NCI-H748 treated with DMSO at 0.1 percent for 48 hours (cell line): ENCODE measurements around the gene ARMC7.
A peak's percentile ranks its signal among the peaks of the same experiment; 100 is the strongest.
"Not testable (repeated sequence)": the region's sequence is repeated elsewhere in the genome, so short reads cannot be mapped to it uniquely, and the experiment has no call there.

ENCODE experiments used
- DNase-seq: peaks from one replicate; lab custom pipeline; 2025; lab: John Stamatoyannopoulos, UW

ARMC7 gene

GRCh38 chr17:75154195-75155106, 44.7 kb downstream of the ARMC7 start, which contains the start of gene JPT1:
JPT1 (minus strand) TSS chr17:75154512; CDS start chr17:75154397, 115 bp downstream.
- peak; percentile 88 for DNase-seq

GRCh38 chr17:75155191-75155601, 45.4 kb downstream of the ARMC7 start:
- DNase-seq = no peak

DNA sequence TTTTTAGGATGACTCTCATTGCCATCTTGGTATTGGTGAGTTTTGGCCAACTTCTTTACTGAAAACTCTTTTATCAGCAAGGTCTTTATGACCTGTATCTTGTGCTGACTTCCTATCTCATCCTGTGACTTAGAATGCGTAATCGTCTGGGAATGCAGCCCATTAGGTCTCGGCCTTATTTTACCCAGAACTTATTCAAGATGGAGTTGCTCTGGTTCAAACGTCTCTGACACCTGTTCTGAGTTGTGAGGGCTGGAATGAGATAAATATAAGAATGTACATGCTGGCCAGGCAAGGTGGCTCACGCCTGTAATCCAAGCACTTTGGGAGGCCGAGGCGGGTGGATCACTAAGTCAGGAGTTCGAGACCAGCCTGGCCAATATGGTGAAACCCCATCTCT, 48.7 kb downstream of the ARMC7 start:
- DNase-seq = not testable (repeated sequence)

- DNase-seq = no peak
Measured at GRCh38 chr17:75159196-75160031, 49.6 kb downstream of the ARMC7 start.

GRCh38 chr17:75160211-75160610, 50.4 kb downstream of the ARMC7 start:
- DNase-seq = no peak

- DNase-seq = no peak
Measured at GRCh38 chr17:75163074-75163473, 53.3 kb downstream of the ARMC7 start.

- DNase-seq = not testable (repeated sequence)
Measured at GRCh38 chr17:75164606-75165005, 54.8 kb downstream of the ARMC7 start.

DNA sequence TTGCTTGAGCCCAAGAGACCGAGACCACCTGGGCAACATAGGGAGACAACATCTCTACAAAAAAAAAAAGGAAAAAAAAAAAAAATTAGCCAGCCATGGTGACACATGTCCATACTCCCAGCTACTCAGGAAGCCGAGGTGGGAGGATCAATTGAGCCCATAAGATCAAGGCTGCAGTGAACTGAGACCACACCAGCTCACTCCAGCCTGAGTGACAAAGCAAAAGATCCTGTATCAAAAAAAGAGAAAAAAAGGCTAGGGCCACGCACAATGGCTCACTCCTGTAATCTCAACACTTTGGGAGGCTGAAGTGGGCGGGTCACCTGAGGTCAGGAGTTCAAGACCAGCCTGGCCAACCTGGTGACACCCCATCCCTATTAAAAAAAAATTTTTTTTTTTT, 59.2 kb downstream of the ARMC7 start:
- DNase-seq = no peak

GRCh38 chr17:75173526-75173925, 63.8 kb downstream of the ARMC7 start:
- no peak for DNase-seq

GRCh38 chr17:75174996-75175395, 65.2 kb downstream of the ARMC7 start:
- DNase-seq = no peak

- DNase-seq = no peak
Measured at GRCh38 chr17:75176625-75177024, 66.9 kb downstream of the ARMC7 start.

DNA sequence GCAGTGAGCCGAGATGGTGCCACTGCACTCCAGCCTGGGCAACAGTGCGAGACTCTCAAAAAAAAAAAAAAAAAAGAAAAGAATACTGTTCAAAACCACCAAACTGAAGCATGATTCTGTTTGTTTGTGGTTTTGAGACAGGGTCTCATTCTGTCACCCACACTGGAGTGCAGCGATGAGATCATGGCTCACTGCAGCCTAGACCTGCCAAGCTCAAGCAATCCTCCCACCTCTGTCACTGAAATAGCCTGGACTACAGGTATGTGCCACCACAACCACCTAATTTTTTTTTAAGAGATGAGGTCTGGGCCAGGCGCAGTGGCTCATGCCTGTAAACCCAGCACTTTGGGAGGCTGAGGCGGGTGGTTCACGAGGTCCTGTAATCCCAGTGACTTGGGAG, 68.7 kb downstream of the ARMC7 start:
- DNase-seq = no peak
